HEK293T (cell line): ENCODE data around the gene THG1L.

Experiments
- CTCF ChIA-PET: fragments of 350-600 bp; formaldehyde crosslinking; extraction: SDS; loops from one replicate; lab custom pipeline; 2021; ENCODE audit warnings: antibody characterized with exemption, inconsistent platforms; lab: Yijun Ruan, JAX
- POLR2A ChIA-PET: fragments of 350-600 bp; formaldehyde crosslinking; extraction: SDS; loops from one replicate; lab custom pipeline; 2020; ENCODE audit warnings: antibody characterized with exemption, inconsistent platforms; lab: Yijun Ruan, JAX
- DNase-seq: peaks from one replicate; pipeline ENCODE4 v3.0.0; 2012; ENCODE audit warnings: mixed read lengths; ENCODE audit errors: extremely low spot score
- ARNT ChIP-seq: fragments of 450-650 bp; IDR thresholded peaks from 2 replicates; pipeline ENCODE4 v1.6.1; 2017; ENCODE audit warnings: mild to moderate bottlenecking
- BHLHE40 ChIP-seq: fragments of 450-650 bp; IDR thresholded peaks from 2 replicates; pipeline ENCODE4 v1.6.1; 2016; ENCODE audit warnings: mild to moderate bottlenecking, moderate library complexity, borderline replicate concordance
- CTBP1 ChIP-seq: fragments of 450-650 bp; IDR thresholded peaks from 2 replicates; pipeline ENCODE4 v1.6.1; 2016; ENCODE audit warnings: borderline replicate concordance
- ELF4 ChIP-seq: fragments of 450-650 bp; IDR thresholded peaks from 2 replicates; pipeline ENCODE4 v1.6.1; 2017; ENCODE audit warnings: antibody characterized with exemption
- FOXA1 ChIP-seq: fragments of 450-650 bp; IDR thresholded peaks from 2 replicates; pipeline ENCODE4 v1.6.1; 2016; ENCODE audit warnings: mild to moderate bottlenecking
- FOXK2 ChIP-seq: fragments of 450-650 bp; IDR thresholded peaks from 2 replicates; pipeline ENCODE4 v1.6.1; 2016; ENCODE audit warnings: mild to moderate bottlenecking
- FOXM1 ChIP-seq: fragments of 450-650 bp; IDR thresholded peaks from 2 replicates; pipeline ENCODE4 v1.6.1; 2017; ENCODE audit warnings: mild to moderate bottlenecking, borderline replicate concordance
- HDGF ChIP-seq: fragments of 450-650 bp; IDR thresholded peaks from 2 replicates; pipeline ENCODE4 v1.6.1; 2017; ENCODE audit warnings: antibody characterized with exemption, borderline replicate concordance
- L3MBTL2 ChIP-seq: fragments of 450-650 bp; conservative IDR thresholded peaks from 2 replicates; pipeline ENCODE4 v1.6.1; 2016; ENCODE audit warnings: mild to moderate bottlenecking
- LEF1 ChIP-seq: fragments of 450-650 bp; IDR thresholded peaks from 2 replicates; pipeline ENCODE4 v1.6.1; 2017; ENCODE audit warnings: mild to moderate bottlenecking, borderline replicate concordance
- NFRKB ChIP-seq: fragments of 450-650 bp; IDR thresholded peaks from 2 replicates; pipeline ENCODE4 v1.6.1; 2016; ENCODE audit warnings: mild to moderate bottlenecking, moderate library complexity
- PKNOX1 ChIP-seq: fragments of 450-650 bp; IDR thresholded peaks from 2 replicates; pipeline ENCODE4 v1.6.1; 2016
- SP1 ChIP-seq: fragments of 450-650 bp; IDR thresholded peaks from 2 replicates; pipeline ENCODE4 v1.6.1; 2017
- SUZ12 ChIP-seq: fragments of 450-650 bp; IDR thresholded peaks from 2 replicates; pipeline ENCODE4 v1.6.1; 2016; ENCODE audit warnings: mild to moderate bottlenecking
- TARDBP ChIP-seq: fragments of 450-650 bp; IDR thresholded peaks from 2 replicates; pipeline ENCODE4 v1.6.1; 2016
- ZNF384 ChIP-seq: fragments of 450-650 bp; IDR thresholded peaks from 2 replicates; pipeline ENCODE4 v1.6.1; 2016

The THG1L gene

DNA sequence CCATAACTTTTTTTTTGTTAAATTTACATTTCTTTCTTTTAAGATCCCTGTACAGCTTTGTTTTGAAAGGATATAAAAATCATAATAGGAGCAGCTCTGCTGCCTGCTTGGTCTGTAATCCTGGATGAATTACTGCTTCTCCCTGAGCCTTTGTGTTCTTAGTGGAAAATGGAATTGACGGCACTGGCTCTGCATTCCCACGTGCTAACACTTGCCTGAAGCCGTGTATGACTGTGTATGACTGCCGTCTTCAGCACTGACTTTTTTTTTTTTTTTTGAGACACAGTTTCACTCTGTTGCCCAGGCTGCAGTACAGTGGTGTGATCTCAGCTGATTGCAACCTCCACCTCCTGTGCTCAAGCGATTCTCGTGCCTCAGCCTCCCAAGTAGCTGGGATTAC is 4.8 kb downstream of the THG1L start:
- no peak for TF ChIP-seq SUZ12
- TF ChIP-seq PKNOX1, result no peak
- no peak for TF ChIP-seq FOXK2
- TF ChIP-seq HDGF, result no peak
- TF ChIP-seq CTBP1, result no peak
- TF ChIP-seq L3MBTL2, result no peak
- no peak for TF ChIP-seq FOXM1
- TF ChIP-seq FOXA1, result no peak
- TF ChIP-seq SP1, result no peak
- no peak for TF ChIP-seq TARDBP
- TF ChIP-seq NFRKB, result no peak
- TF ChIP-seq ZNF384, result no peak
- TF ChIP-seq ARNT, result no peak
- no peak for TF ChIP-seq BHLHE40
- no peak for TF ChIP-seq LEF1
- TF ChIP-seq ELF4, result no peak
- ChIA-PET CTCF (no interaction called here), POLR2A (no interaction called here)
- no peak for DNase-seq

DNA sequence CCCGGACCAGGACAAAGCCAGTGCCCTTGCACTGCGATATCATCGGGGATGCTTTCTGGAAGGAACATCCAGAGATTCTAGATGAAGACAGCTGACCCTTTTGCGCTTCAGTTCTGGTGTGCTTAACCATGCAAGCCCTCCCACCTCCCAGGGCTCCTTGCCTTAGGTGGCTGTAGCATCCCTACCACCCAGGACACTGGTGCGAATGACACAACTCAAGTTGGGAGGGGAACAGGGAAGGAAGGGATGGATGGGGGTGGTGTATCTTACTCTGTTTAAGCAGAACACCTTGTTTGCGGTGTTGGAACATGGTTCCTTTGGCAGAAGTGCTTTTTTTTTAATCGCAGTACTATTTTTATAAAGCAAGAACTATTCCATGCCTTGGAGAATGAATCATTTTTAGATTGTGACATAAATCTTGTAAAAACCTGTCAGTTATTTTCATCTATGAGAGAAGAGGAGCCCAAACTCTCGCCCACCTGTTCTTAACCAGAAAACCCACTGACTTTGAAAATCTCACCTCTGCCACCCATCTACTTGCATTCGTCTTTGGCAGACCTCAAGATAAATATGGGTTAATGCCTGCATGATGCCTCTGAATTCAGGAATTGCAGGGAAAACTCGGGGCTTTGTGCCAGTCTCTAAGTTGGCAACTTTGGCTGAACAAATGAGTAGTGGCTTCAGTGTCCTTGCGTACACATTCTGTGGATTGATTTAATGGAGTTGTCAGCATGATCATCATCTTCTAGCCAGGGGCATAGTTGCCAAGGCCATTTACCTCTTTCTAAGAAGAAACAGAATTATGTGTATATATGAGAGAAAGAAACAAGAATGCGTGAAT is 8.4 kb downstream of the THG1L start:
- ChIA-PET CTCF (interaction anchor here (0.5 kb wide), 1 partner anchor 374 kb away, joined by 3 read pairs; no protein-coding TSS in a partner anchor), POLR2A (no interaction called here)
- DNase-seq, result no peak
- no peak for TF ChIP-seq BHLHE40
- no peak for TF ChIP-seq PKNOX1
- TF ChIP-seq SUZ12, result no peak
- TF ChIP-seq FOXK2, result no peak
- TF ChIP-seq CTBP1, result no peak
- TF ChIP-seq FOXA1, result no peak
- no peak for TF ChIP-seq ARNT
- TF ChIP-seq ELF4, result no peak
- no peak for TF ChIP-seq ZNF384
- TF ChIP-seq L3MBTL2, result no peak

DNA sequence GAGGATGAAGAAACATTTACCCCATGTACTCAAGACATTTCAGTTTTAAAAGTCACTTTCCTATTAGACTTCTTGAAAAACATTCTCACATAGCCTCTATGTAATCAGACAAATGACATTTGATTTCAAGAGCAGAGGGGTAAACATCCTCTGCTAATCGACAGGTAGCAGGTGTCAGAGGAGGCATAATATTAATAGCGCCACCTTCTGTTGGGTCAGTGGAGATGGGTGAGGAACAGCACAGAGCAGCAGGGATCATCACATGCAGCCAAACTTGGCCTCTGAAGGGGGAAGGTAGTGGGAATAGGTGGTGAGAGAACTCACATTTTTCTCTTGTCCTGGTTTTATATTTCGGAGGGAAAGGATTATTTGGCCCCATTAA is 9.0 kb downstream of the THG1L start:
- TF ChIP-seq HDGF (no peak), FOXK2 (no peak), PKNOX1 (no peak)
- DNase-seq, result peak; percentile 46
- POLR2A ChIA-PET, result no interaction called here
- CTCF ChIA-PET, result no interaction called here

- no peak for DNase-seq
- TF ChIP-seq ELF4 (no peak), SP1 (no peak), HDGF (no peak), ZNF384 (no peak)
- ChIA-PET POLR2A (interaction anchor here (0.7 kb wide), 1 partner anchor 597 kb away, joined by 3 read pairs; no protein-coding TSS in a partner anchor), CTCF (interaction anchor here (0.6 kb wide), 2 partner anchors 13 to 72 kb away, joined by 3 to 5 read pairs; no protein-coding TSS in a partner anchor)
These were observed 9.9 kb downstream of the THG1L start for GRCh38 chr5:157741131-157741530.

- peak; percentile 91 for DNase-seq
- ChIA-PET POLR2A (interaction anchor here (0.7 to 2.0 kb wide), 2 partner anchors 12 to 24 kb away, joined by 3 to 6 read pairs; partner anchors contain the start of gene THG1L), CTCF (interaction anchor here (0.6 to 1.4 kb wide), 21 partner anchors 11 to 1051 kb away, joined by 3 to 7 read pairs (median 3); partner anchors contain the start of gene THG1L)
- TF ChIP-seq SUZ12 (no peak), PKNOX1 (no peak; the same call in 1 of the 2 replicates), ZNF384 (no peak), FOXM1 (no peak), ELF4 (no peak), CTBP1 (no peak), HDGF (no peak), BHLHE40 (no peak), L3MBTL2 (no peak), FOXA1 (no peak), FOXK2 (no peak), ARNT (no peak), LEF1 (no peak), SP1 (no peak), NFRKB (no peak), TARDBP (no peak)
These were observed 12.2 kb downstream of the THG1L start, which contains the start of gene LSM11 for GRCh38 chr5:157743163-157744050. TSS of gene LSM11 (plus strand) at chr5:157743712. CDS start at chr5:157743751, 39 bp downstream.
